ENCODE measurements around the gene MUSTN1. TPM values are rescaled to one million over a fixed set of nuclear protein-coding genes. Genes with fewer than 3 reads are reported as not detected.

MUSTN1 gene
- total and polyA plus RNA-seq, 2 experiments from 2014 or later, result 0.27 to 1.8 TPM

DNA sequence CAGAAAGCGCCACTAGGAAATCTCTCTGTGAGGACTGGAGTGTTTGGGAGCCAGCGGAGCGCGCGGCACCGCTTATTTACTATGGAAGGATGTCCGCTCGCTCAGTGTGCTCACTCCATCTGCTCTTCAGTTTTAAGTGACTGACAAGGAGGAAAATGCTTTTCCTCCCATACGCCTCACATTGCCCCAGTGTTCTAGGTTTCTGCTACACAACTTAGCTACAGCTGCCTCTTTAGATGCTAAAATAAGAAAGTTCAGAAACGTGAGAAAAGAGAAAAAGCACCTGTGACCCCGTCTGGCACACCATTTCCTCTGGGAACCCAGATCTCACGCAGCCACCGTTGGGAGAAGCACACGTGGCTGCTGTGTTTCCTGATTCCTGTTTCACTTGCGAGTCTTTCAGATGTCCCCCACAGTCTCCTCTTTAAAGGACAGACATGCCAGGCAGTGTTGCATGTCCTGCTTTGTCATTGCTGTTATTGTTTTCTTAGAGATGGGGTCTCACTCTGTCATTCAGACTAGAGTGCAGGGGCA, 11.7 kb upstream of the MUSTN1 start:
- H4K20me1 ChIP-seq (ENCODE audit: insufficient read depth, poor library complexity, severe bottlenecking), result no peaks in the 10 kb centered on the region
- no peak overlapping the region for H3K4me2 ChIP-seq
- no peak overlapping the region for H3K4me3 ChIP-seq
- H3K36me3 ChIP-seq (replicated peaks; ENCODE audit: insufficient read depth, low read depth), result no peaks in the 10 kb centered on the region
- H3K79me2 ChIP-seq, result no peaks in the 10 kb centered on the region
- no peaks in the 10 kb centered on the region for H3K9me2 ChIP-seq (replicated peaks; ENCODE audit: insufficient read depth)
- TF ChIP-seq, protein P1, sequence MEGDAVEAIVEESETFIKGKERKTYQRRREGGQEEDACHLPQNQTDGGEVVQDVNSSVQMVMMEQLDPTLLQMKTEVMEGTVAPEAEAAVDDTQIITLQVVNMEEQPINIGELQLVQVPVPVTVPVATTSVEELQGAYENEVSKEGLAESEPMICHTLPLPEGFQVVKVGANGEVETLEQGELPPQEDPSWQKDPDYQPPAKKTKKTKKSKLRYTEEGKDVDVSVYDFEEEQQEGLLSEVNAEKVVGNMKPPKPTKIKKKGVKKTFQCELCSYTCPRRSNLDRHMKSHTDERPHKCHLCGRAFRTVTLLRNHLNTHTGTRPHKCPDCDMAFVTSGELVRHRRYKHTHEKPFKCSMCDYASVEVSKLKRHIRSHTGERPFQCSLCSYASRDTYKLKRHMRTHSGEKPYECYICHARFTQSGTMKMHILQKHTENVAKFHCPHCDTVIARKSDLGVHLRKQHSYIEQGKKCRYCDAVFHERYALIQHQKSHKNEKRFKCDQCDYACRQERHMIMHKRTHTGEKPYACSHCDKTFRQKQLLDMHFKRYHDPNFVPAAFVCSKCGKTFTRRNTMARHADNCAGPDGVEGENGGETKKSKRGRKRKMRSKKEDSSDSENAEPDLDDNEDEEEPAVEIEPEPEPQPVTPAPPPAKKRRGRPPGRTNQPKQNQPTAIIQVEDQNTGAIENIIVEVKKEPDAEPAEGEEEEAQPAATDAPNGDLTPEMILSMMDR (IDR thresholded peaks at IDR 0.05; ENCODE audit: poor library complexity), result no peak
- TF ChIP-seq EZH2phosphoT487 (IDR thresholded peaks at IDR 0.05; ENCODE audit: low read depth, severe bottlenecking, unreplicated experiment), result no peak
- TF ChIP-seq EZH2 (IDR thresholded peaks at IDR 0.05; ENCODE audit: borderline replicate concordance), result no peak
- H3K27me3 ChIP-seq, result no peaks in the 10 kb centered on the region
- H2AFZ ChIP-seq, result no peak overlapping the region
- H3K4me1 ChIP-seq (ENCODE audit: insufficient read depth), result no peaks in the 10 kb centered on the region
- H3K27ac ChIP-seq, result no peak overlapping the region
- DNase-seq (ENCODE audit: low spot score), result no peak
- no peaks in the 10 kb centered on the region for H3K9me3 ChIP-seq (ENCODE audit: low read depth)
- 95% methylated on average over 15 of the region's 15 CpGs for WGBS (ENCODE audit: low lambda C conversion rate, missing lambda C conversion rate)

DNA sequence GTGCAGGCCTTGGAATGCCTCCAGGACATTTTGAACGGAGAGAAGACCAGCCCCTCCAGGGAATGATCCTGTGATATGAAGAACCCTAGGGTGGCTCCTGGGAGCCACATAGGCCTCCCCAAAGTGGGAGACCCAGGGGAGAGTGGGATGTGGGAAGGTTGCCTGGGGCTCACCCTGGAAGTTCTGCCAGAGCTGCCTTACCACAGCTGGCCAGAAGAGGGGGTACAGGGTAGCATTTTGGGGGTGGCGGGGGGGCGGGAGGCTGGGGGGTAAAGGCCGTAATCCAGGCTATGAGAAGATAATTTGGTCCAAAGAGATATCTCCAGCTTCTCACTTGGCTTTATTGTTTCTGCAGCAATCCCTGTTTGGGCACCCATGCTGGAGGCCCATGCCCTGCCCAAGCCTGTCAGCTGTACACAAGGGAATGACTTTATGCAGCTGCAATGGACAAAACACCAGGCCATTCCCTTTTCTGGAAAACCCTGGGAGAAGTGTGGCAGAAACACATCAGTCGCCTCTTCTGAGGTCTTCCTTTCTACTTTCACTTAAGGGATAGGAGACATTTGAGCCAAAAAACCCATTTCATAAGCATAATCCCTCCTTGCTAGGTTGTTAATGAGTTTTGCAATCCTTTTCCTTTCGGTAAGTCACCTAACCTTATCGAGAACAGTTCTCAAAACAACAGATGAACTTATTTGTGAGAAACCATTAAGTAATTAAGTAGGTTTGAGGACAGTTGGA, 11.0 kb upstream of the MUSTN1 start:
- H3K4me3 ChIP-seq, result no peak overlapping the region
- H3K27me3 ChIP-seq, result no peaks in the 10 kb centered on the region
- TF ChIP-seq, protein P1 (IDR thresholded peaks at IDR 0.05; ENCODE audit: poor library complexity), result peak; percentile 38
- TF ChIP-seq EZH2phosphoT487 (IDR thresholded peaks at IDR 0.05; ENCODE audit: low read depth, severe bottlenecking, unreplicated experiment), result no peak
- H4K20me1 ChIP-seq (ENCODE audit: insufficient read depth, poor library complexity, severe bottlenecking), result no peaks in the 10 kb centered on the region
- H3K36me3 ChIP-seq (replicated peaks; ENCODE audit: insufficient read depth, low read depth), result no peaks in the 10 kb centered on the region
- H3K79me2 ChIP-seq, result no peaks in the 10 kb centered on the region
- H3K9me2 ChIP-seq (replicated peaks; ENCODE audit: insufficient read depth), result no peaks in the 10 kb centered on the region
- H3K9me3 ChIP-seq (ENCODE audit: low read depth), result no peaks in the 10 kb centered on the region
- WGBS (ENCODE audit: low lambda C conversion rate, missing lambda C conversion rate), result 84% methylated on average over 6 of the region's 7 CpGs
- no peak for DNase-seq (ENCODE audit: low spot score)
- H3K4me1 ChIP-seq (ENCODE audit: insufficient read depth), result no peaks in the 10 kb centered on the region
- no peak overlapping the region for H3K4me2 ChIP-seq
- no peak overlapping the region for H2AFZ ChIP-seq
- no peak overlapping the region for H3K27ac ChIP-seq

DNA sequence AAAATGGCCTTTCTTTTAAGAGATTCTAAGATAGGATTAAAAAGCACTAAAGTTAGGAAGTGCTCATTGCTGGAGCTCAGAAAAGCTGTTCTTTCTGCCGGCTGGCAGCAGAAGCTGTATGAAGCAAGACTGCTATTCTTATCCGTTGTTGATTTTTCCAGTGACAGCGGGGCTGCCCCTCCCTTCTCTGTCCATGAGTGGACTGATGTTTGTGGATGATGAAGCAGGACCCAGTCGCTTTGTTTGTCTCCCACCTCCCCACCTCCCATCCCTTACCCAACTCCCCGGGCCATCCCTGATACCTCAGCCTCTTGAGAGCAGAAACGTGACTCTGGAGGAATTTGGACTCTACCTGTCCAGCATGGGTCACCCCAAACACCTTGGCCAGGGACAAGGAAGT, 10.3 kb upstream of the MUSTN1 start:
- Histone ChIP-seq H3K27ac (peak overlapping the region; percentile 2), H3K4me1 (ENCODE audit: insufficient read depth) (no peaks in the 10 kb centered on the region), H3K9me3 (ENCODE audit: low read depth) (no peaks in the 10 kb centered on the region), H3K36me3 (replicated peaks; ENCODE audit: insufficient read depth, low read depth) (no peaks in the 10 kb centered on the region), H3K4me3 (no peak overlapping the region), H3K9me2 (replicated peaks; ENCODE audit: insufficient read depth) (no peaks in the 10 kb centered on the region), H3K27me3 (no peaks in the 10 kb centered on the region), H3K4me2 (no peak overlapping the region), H4K20me1 (ENCODE audit: insufficient read depth, poor library complexity, severe bottlenecking) (no peaks in the 10 kb centered on the region), H3K79me2 (no peaks in the 10 kb centered on the region), H2AFZ (no peak overlapping the region)
- TF ChIP-seq, protein P1 (IDR thresholded peaks at IDR 0.05; ENCODE audit: poor library complexity), result no peak
- no peak for TF ChIP-seq EZH2 (IDR thresholded peaks at IDR 0.05; ENCODE audit: borderline replicate concordance)
- no peak for TF ChIP-seq EZH2phosphoT487 (IDR thresholded peaks at IDR 0.05; ENCODE audit: low read depth, severe bottlenecking, unreplicated experiment)
- peak; percentile 59 for DNase-seq (ENCODE audit: low spot score)
- 43% methylated on average over 6 of the region's 6 CpGs for WGBS (ENCODE audit: low lambda C conversion rate, missing lambda C conversion rate)

Data from hepatocyte (in vitro differentiated cells).